ENCODE data around the gene NUP133. TPM values are rescaled to one million over a fixed set of nuclear protein-coding genes. Genes with fewer than 3 reads are reported as not detected.

Gene NUP133
- total RNA-seq, 4 donors from 2014 or later, result 29.6 to 40.7 (median 37.3) TPM

DNA sequence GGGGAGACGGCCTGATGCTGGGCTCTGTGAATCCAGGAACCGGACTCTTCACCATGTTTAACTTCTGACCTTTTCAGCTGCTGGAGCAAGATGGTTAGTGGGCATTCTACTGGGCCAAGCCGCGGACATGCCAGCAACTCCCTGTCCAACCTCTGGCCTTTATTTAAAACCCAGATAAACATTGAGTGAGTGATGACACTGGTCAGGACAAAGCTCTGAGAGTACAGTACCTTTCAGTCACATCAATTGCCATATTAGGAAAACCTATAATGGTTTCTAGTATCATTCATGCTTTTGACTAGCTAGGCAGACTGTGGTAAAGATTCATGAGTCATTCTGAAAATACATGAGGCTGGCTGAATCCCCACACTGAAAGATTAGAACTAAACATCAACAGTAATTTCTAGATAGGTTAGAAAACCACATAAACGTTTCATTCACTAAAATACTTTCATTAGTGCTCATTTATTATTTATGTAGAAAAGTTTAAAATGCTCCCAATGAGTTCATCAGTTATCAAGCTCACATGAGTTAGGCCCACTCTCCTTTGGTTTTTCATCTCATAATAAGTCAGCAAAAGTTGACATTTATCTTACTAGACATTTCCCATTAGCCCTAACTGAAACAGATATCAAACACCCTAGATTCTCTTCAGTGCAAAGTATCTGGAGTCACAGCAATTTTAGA lies 67.1 kb downstream of the NUP133 start:
- H3K36me3 ChIP-seq, result peaks cover 18 to 39% of the 10 kb centered on the region in 2 donors
- H3K4me1 ChIP-seq, result no peaks in the 10 kb centered on the region
- 75 to 85% methylated on average over 5 of the region's 5 CpGs for WGBS, 2 donors
- H3K4me3 ChIP-seq (replicated peaks in 1 of 3), result no peak overlapping the region
- no peaks in the 10 kb centered on the region for H3K27me3 ChIP-seq
- TF ChIP-seq CTCF (IDR thresholded peaks at IDR 0.05) (no peak), POLR2A (IDR thresholded peaks at IDR 0.05) (no peak)
- no peak for DNase-seq
- no peaks in the 10 kb centered on the region for H3K9me3 ChIP-seq
- no peak overlapping the region for H3K27ac ChIP-seq
- intact Hi-C loops (cut with DNase I), result no loop called here

DNA sequence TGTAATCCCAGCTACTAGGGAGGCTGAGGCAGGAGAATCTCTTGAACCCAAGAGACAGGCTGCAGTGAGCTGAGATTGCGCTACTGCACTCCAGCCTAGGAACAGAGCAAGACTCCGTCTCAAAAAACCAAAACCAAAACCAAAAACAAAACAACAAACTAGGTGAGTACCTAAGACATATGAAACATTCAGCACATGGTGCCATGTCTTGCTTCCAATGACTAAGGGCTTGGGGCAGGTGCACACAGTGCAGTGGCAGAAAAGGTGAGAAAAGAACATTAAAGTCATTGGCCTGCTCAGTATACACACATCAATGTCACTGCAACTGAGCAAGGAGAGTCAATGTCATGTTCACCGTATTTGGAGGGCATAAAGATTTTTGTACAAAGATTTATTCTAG lies 70.1 kb downstream of the NUP133 start:
- DNase-seq, result no peak
- WGBS, 2 donors, result 92 to 98% methylated on average over 3 of the region's 3 CpGs
- peaks cover 0 to 4% of the 10 kb centered on the region in 2 donors for H3K4me1 ChIP-seq
- intact Hi-C loops (cut with DNase I), result no loop called here
- H3K27ac ChIP-seq, result no peak overlapping the region
- TF ChIP-seq POLR2A (IDR thresholded peaks at IDR 0.05) (no peak), CTCF (IDR thresholded peaks at IDR 0.05) (no peak)
- peaks cover 1 to 20% of the 10 kb centered on the region in 2 donors for H3K36me3 ChIP-seq
- peaks cover 12% of the 10 kb centered on the region for H3K27me3 ChIP-seq
- H3K9me3 ChIP-seq, result no peaks in the 10 kb centered on the region
- no peak overlapping the region for H3K4me3 ChIP-seq (replicated peaks in 1 of 3)

DNA sequence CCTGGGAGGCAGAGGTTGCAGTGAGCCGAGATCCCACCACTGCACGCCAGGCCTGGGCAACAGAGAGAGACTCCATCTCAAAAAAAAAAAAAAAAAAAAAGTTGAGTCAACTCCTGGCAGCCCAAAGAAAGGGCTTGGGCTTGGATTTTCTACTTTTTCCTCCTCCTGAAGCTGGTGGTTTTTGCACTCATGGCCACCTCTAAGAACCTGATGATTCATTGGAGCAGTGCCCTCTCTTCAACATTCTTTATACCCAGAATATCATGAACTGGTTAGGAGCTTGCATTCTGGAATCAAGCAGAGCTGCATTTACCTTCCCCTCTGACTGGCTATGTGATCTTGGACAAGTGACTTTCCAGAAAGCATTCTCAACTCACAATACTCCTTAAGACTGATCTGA lies 70.7 kb downstream of the NUP133 start:
- no peaks in the 10 kb centered on the region for H3K9me3 ChIP-seq
- WGBS, 2 donors, result 89 to 92% methylated on average over 2 of the region's 2 CpGs
- DNase-seq, result no peak
- peaks cover 0 to 4% of the 10 kb centered on the region in 2 donors for H3K4me1 ChIP-seq
- intact Hi-C loops (cut with DNase I), result no loop called here
- no peak for TF ChIP-seq POLR2A (IDR thresholded peaks at IDR 0.05)
- TF ChIP-seq CTCF (IDR thresholded peaks at IDR 0.05), result no peak
- no peak overlapping the region for H3K4me3 ChIP-seq (replicated peaks in 1 of 3)
- peaks cover 16% of the 10 kb centered on the region for H3K27me3 ChIP-seq
- H3K27ac ChIP-seq, result no peak overlapping the region
- peaks cover 0 to 17% of the 10 kb centered on the region in 2 donors for H3K36me3 ChIP-seq

GRCh38 chr1:229436201-229436600 lies 71.9 kb downstream of the NUP133 start:
- no peaks in the 10 kb centered on the region for H3K9me3 ChIP-seq
- TF ChIP-seq POLR2A (IDR thresholded peaks at IDR 0.05), result no peak
- TF ChIP-seq CTCF (IDR thresholded peaks at IDR 0.05), result no peak
- H3K27me3 ChIP-seq, result peaks cover 27% of the 10 kb centered on the region
- WGBS, 2 donors, result 64 to 66% methylated on average over 7 of the region's 7 CpGs
- H3K4me1 ChIP-seq, result peaks cover 8 to 17% of the 10 kb centered on the region in 2 donors
- no peak overlapping the region for H3K27ac ChIP-seq
- intact Hi-C loops (cut with DNase I), result no loop called here
- no peak overlapping the region for H3K4me3 ChIP-seq (replicated peaks in 1 of 3)
- DNase-seq, result no peak
- peaks cover 0 to 9% of the 10 kb centered on the region in 2 donors for H3K36me3 ChIP-seq

DNA sequence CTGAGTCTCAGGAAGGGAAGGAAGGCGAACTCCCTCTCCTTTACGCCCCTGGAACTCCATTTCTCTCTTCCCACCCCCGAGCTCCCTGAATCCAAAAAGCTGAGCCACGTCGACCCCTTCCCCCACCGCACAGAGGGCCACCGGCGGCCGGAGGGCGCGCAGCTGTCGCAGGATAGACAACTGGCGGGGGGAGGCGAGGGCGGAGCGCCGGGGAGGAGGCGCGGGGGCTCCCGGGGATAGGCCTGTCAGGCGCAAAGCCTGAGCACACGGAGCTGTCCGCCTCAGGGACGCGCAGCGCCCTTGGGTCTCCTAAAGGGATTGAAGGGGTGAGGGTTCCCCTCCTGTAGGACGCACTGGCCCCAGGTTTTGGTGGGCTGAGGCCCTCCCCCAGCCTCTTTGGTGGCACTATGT lies 73.5 kb downstream of the NUP133 start:
- TF ChIP-seq CTCF (IDR thresholded peaks at IDR 0.05) (no peak), POLR2A (IDR thresholded peaks at IDR 0.05) (no peak)
- WGBS, 2 donors, result 3 to 4% methylated on average over 3 to 20 of the region's 27 CpGs

More for the DNA sequence above, 73.5 kb downstream of the NUP133 start:
- Histone ChIP-seq H3K9me3 (no peaks in the 10 kb centered on the region), H3K27me3 (peaks cover 31% of the 10 kb centered on the region), H3K4me1 (peaks cover 13 to 23% of the 10 kb centered on the region in 2 donors), H3K27ac (no peak overlapping the region), H3K4me3 (replicated peaks in 1 of 3) (no peak overlapping the region), H3K36me3 (no peaks in the 10 kb centered on the region)
- intact Hi-C loops (cut with DNase I), result no loop called here
- DNase-seq, result no peak

All from thyroid gland (tissue), 4 donors.